NT2/D1 (cell line): ENCODE results near the gene ATRAID.

ENCODE experiments used
- DNase-seq: peaks from one replicate; pipeline ENCODE4 v3.0.0-alpha.2; 2011; ENCODE audit warnings: low read depth, low spot score
- H3K27me3 ChIP-seq: 2 replicates; pipeline ENCODE4 v1.6.0; 2011; ENCODE audit warnings: mild to moderate bottlenecking; ENCODE audit not compliant: insufficient read length, insufficient read depth
- H3K36me3 ChIP-seq: 2 replicates; pipeline ENCODE4 v1.6.1; 2011; ENCODE audit warnings: mild to moderate bottlenecking, low read length, mixed read lengths; ENCODE audit not compliant: insufficient read depth, insufficient read length
- H3K4me1 ChIP-seq: 2 replicates; pipeline ENCODE4 v1.5.1; 2011; ENCODE audit not compliant: insufficient read depth, insufficient read length
- H3K4me3 ChIP-seq: 2 replicates; pipeline ENCODE4 v1.5.1; 2011; ENCODE audit warnings: low read depth; ENCODE audit not compliant: insufficient read length
- H3K9ac ChIP-seq: 2 replicates; pipeline ENCODE4 v1.6.0; 2011; ENCODE audit warnings: low read depth; ENCODE audit not compliant: insufficient read length
- H3K9me3 ChIP-seq: 2 replicates; pipeline ENCODE4 v1.5.1; 2011; ENCODE audit warnings: mild to moderate bottlenecking, low read length; ENCODE audit not compliant: insufficient read depth
- SUZ12 ChIP-seq: IDR thresholded peaks from 2 replicates; pipeline ENCODE4 v1.6.1; 2011; ENCODE audit not compliant: insufficient read length, insufficient read depth; ENCODE audit errors: extremely low read depth
- YY1 ChIP-seq: IDR thresholded peaks from 2 replicates; pipeline ENCODE4 v1.6.1; 2011; ENCODE audit not compliant: insufficient read length, insufficient read depth
- ZNF274 ChIP-seq: IDR thresholded peaks from 2 replicates; pipeline ENCODE4 v1.6.1; 2011; ENCODE audit warnings: mild to moderate bottlenecking, low read depth, low read length

ATRAID gene

GRCh38 chr2:27198627-27199026, 13.2 kb upstream of the ATRAID start:
- H3K9ac ChIP-seq = no peak overlapping the region
- no peak for DNase-seq
- H3K36me3 ChIP-seq = peaks cover 46% of the 10 kb centered on the region
- H3K4me1 ChIP-seq = no peaks in the 10 kb centered on the region
- H3K4me3 ChIP-seq = no peak overlapping the region
- no peak for TF ChIP-seq ZNF274
- TF ChIP-seq YY1 = no peak
- no peak for TF ChIP-seq SUZ12
- no peaks in the 10 kb centered on the region for H3K9me3 ChIP-seq
- H3K27me3 ChIP-seq = no peaks in the 10 kb centered on the region

- Histone ChIP-seq H3K27me3 (no peaks in the 10 kb centered on the region), H3K36me3 (peaks cover 53% of the 10 kb centered on the region), H3K4me1 (no peaks in the 10 kb centered on the region), H3K4me3 (no peak overlapping the region), H3K9ac (no peak overlapping the region), H3K9me3 (no peaks in the 10 kb centered on the region)
- DNase-seq = no peak
- TF ChIP-seq SUZ12 (no peak), YY1 (no peak), ZNF274 (no peak)
Measured at GRCh38 chr2:27199241-27199640, 12.6 kb upstream of the ATRAID start.

- Histone ChIP-seq H3K27me3 (no peaks in the 10 kb centered on the region), H3K36me3 (peaks cover 77% of the 10 kb centered on the region), H3K4me3 (no peak overlapping the region), H3K9me3 (no peaks in the 10 kb centered on the region), H3K9ac (no peak overlapping the region), H3K4me1 (no peaks in the 10 kb centered on the region)
- DNase-seq = no peak
- TF ChIP-seq YY1 = no peak
- TF ChIP-seq ZNF274 = no peak
- TF ChIP-seq SUZ12 = no peak
Measured at GRCh38 chr2:27201675-27202074, 10.2 kb upstream of the ATRAID start.

- H3K4me3 ChIP-seq = no peak overlapping the region
- no peaks in the 10 kb centered on the region for H3K4me1 ChIP-seq
- no peaks in the 10 kb centered on the region for H3K27me3 ChIP-seq
- no peak for DNase-seq
- H3K36me3 ChIP-seq = peaks cover 89% of the 10 kb centered on the region
- H3K9me3 ChIP-seq = no peaks in the 10 kb centered on the region
- TF ChIP-seq ZNF274 = no peak
- TF ChIP-seq SUZ12 = no peak
- TF ChIP-seq YY1 = no peak
- no peak overlapping the region for H3K9ac ChIP-seq
Measured at GRCh38 chr2:27202854-27203253, 9.0 kb upstream of the ATRAID start.

- Histone ChIP-seq H3K4me3 (no peak overlapping the region), H3K9ac (no peak overlapping the region), H3K9me3 (no peaks in the 10 kb centered on the region), H3K4me1 (no peaks in the 10 kb centered on the region), H3K27me3 (no peaks in the 10 kb centered on the region), H3K36me3 (peaks cover 98% of the 10 kb centered on the region)
- DNase-seq = no peak
- TF ChIP-seq SUZ12 (no peak), ZNF274 (no peak), YY1 (no peak)
Measured at GRCh38 chr2:27203741-27204140, 8.1 kb upstream of the ATRAID start.

GRCh38 chr2:27204566-27204965, 7.3 kb upstream of the ATRAID start:
- Histone ChIP-seq H3K4me1 (no peaks in the 10 kb centered on the region), H3K36me3 (peaks cover 98% of the 10 kb centered on the region), H3K27me3 (no peaks in the 10 kb centered on the region), H3K9me3 (no peaks in the 10 kb centered on the region), H3K4me3 (no peak overlapping the region), H3K9ac (no peak overlapping the region)
- DNase-seq = no peak
- TF ChIP-seq YY1 (no peak), SUZ12 (no peak), ZNF274 (no peak)

GRCh38 chr2:27205206-27205605, 6.6 kb upstream of the ATRAID start:
- Histone ChIP-seq H3K36me3 (peaks cover 95% of the 10 kb centered on the region), H3K9ac (no peak overlapping the region), H3K9me3 (no peaks in the 10 kb centered on the region), H3K4me1 (no peaks in the 10 kb centered on the region), H3K4me3 (no peak overlapping the region), H3K27me3 (no peaks in the 10 kb centered on the region)
- no peak for DNase-seq
- TF ChIP-seq YY1 = no peak
- no peak for TF ChIP-seq ZNF274
- TF ChIP-seq SUZ12 = no peak
